Measurements from ENCODE around the gene CTRL.

DNA sequence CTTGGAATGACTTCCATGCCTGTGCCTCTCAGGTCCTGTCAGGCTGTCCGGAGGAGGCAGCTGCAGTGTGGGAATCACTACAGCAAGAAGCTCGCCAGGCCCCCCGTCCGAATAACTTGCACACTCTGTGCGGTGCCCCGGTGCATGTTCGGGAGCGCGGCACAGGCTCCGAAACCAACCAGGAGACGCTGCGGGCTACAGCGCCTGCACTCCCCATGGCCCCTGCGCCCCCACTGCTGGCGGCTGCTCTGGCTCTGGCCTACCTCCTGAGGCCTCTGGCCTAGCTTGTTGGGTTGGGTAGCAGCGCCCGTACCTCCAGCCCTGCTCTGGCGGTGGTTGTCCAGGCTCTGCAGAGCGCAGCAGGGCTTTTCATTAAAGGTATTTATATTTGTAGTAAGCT, 45.7 kb downstream of the CTRL start:
- TF ChIP-seq, protein P1, sequence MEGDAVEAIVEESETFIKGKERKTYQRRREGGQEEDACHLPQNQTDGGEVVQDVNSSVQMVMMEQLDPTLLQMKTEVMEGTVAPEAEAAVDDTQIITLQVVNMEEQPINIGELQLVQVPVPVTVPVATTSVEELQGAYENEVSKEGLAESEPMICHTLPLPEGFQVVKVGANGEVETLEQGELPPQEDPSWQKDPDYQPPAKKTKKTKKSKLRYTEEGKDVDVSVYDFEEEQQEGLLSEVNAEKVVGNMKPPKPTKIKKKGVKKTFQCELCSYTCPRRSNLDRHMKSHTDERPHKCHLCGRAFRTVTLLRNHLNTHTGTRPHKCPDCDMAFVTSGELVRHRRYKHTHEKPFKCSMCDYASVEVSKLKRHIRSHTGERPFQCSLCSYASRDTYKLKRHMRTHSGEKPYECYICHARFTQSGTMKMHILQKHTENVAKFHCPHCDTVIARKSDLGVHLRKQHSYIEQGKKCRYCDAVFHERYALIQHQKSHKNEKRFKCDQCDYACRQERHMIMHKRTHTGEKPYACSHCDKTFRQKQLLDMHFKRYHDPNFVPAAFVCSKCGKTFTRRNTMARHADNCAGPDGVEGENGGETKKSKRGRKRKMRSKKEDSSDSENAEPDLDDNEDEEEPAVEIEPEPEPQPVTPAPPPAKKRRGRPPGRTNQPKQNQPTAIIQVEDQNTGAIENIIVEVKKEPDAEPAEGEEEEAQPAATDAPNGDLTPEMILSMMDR (IDR thresholded peaks at IDR 0.05; ENCODE audit: low read depth, low read length, missing input control) = no peak
- TF ChIP-seq, protein P2, sequence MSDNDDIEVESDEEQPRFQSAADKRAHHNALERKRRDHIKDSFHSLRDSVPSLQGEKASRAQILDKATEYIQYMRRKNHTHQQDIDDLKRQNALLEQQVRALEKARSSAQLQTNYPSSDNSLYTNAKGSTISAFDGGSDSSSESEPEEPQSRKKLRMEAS (IDR thresholded peaks at IDR 0.05) = no peak
- no peak for TF ChIP-seq JUND (IDR thresholded peaks at IDR 0.05)
- TF ChIP-seq RXRA (IDR thresholded peaks at IDR 0.05) = no peak
- TF ChIP-seq, protein P3, sequence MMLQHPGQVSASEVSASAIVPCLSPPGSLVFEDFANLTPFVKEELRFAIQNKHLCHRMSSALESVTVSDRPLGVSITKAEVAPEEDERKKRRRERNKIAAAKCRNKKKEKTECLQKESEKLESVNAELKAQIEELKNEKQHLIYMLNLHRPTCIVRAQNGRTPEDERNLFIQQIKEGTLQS (IDR thresholded peaks at IDR 0.05) = no peak
- TF ChIP-seq, protein P4, sequence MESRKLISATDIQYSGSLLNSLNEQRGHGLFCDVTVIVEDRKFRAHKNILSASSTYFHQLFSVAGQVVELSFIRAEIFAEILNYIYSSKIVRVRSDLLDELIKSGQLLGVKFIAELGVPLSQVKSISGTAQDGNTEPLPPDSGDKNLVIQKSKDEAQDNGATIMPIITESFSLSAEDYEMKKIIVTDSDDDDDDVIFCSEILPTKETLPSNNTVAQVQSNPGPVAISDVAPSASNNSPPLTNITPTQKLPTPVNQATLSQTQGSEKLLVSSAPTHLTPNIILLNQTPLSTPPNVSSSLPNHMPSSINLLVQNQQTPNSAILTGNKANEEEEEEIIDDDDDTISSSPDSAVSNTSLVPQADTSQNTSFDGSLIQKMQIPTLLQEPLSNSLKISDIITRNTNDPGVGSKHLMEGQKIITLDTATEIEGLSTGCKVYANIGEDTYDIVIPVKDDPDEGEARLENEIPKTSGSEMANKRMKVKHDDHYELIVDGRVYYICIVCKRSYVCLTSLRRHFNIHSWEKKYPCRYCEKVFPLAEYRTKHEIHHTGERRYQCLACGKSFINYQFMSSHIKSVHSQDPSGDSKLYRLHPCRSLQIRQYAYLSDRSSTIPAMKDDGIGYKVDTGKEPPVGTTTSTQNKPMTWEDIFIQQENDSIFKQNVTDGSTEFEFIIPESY (IDR thresholded peaks at IDR 0.05) = no peak
- TF ChIP-seq SP1 (IDR thresholded peaks at IDR 0.05) = no peak
- no peak for TF ChIP-seq EGR1 (IDR thresholded peaks at IDR 0.05; ENCODE audit: low read depth in 2 of 2)
- TF ChIP-seq RAD21 (IDR thresholded peaks at IDR 0.05) = no peak
- no peak for TF ChIP-seq HNF4A (conservative IDR thresholded peaks at IDR 0.05)
- no peak for TF ChIP-seq GABPA (IDR thresholded peaks at IDR 0.05 in 1 of 2, conservative IDR thresholded peaks at IDR 0.05 in 1 of 2)
- TF ChIP-seq YY1 (IDR thresholded peaks at IDR 0.05) = no peak
- no peak for TF ChIP-seq FOXA1 (IDR thresholded peaks at IDR 0.05)
- TF ChIP-seq, protein P5, sequence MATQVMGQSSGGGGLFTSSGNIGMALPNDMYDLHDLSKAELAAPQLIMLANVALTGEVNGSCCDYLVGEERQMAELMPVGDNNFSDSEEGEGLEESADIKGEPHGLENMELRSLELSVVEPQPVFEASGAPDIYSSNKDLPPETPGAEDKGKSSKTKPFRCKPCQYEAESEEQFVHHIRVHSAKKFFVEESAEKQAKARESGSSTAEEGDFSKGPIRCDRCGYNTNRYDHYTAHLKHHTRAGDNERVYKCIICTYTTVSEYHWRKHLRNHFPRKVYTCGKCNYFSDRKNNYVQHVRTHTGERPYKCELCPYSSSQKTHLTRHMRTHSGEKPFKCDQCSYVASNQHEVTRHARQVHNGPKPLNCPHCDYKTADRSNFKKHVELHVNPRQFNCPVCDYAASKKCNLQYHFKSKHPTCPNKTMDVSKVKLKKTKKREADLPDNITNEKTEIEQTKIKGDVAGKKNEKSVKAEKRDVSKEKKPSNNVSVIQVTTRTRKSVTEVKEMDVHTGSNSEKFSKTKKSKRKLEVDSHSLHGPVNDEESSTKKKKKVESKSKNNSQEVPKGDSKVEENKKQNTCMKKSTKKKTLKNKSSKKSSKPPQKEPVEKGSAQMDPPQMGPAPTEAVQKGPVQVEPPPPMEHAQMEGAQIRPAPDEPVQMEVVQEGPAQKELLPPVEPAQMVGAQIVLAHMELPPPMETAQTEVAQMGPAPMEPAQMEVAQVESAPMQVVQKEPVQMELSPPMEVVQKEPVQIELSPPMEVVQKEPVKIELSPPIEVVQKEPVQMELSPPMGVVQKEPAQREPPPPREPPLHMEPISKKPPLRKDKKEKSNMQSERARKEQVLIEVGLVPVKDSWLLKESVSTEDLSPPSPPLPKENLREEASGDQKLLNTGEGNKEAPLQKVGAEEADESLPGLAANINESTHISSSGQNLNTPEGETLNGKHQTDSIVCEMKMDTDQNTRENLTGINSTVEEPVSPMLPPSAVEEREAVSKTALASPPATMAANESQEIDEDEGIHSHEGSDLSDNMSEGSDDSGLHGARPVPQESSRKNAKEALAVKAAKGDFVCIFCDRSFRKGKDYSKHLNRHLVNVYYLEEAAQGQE (IDR thresholded peaks at IDR 0.05) = no peak
